GM12878 (cell line): Measurements from ENCODE around the gene VWA5B2. TPM values are rescaled to one million over a fixed set of nuclear protein-coding genes. Genes with fewer than 3 reads are reported as not detected.

Source experiments
- ATAC-seq: fragments of 200-7000 bp; cut with Tn5 transposase; 3 replicates; pipeline ENCODE4 v1.9.1; 2020; ENCODE audit warnings: mild to moderate bottlenecking, moderate library complexity
- BruUV-seq: library from RNA; stranded (reverse); fragments of 400-500 nt; replicated peaks from 2 replicates; lab custom pipeline; 2021; lab: Mats Ljungman, UMichigan
- CTCF ChIA-PET: fragments of 300-600 bp; sonication (Branson Sonifier 250); formaldehyde crosslinking; extraction: SDS; loops from one replicate; lab custom pipeline; 2021; ENCODE audit warnings: inconsistent platforms; lab: Yijun Ruan, JAX
- POLR2A ChIA-PET: fragments of 350-600 bp; formaldehyde crosslinking; extraction: SDS; loops from one replicate; lab custom pipeline; 2021; ENCODE audit warnings: inconsistent platforms; lab: Charles Lee
- RAD21 ChIA-PET: fragments of 300-600 bp; sonication (Branson Sonifier 250); formaldehyde crosslinking; loops from one replicate; lab custom pipeline; 2023; ENCODE audit warnings: antibody characterized with exemption; ENCODE audit not compliant: unreplicated experiment; lab: Charles Lee
- SMC1A ChIA-PET: fragments of 300-600 bp; sonication (Branson Sonifier 250); formaldehyde crosslinking; loops from one replicate; lab custom pipeline; 2023; ENCODE audit not compliant: unreplicated experiment, uncharacterized antibody; lab: Charles Lee
- DNase-seq: peaks from one replicate; pipeline ENCODE4 v3.0.0-alpha.2; 2011; ENCODE audit warnings: low read depth, low spot score
- FAIRE-seq: peaks from 3 replicates; lab custom pipeline; 2011; peaks lifted over from hg19 to GRCh38; lab: Jason Lieb, UNC
- H2AFZ ChIP-seq: 2 replicates; pipeline ENCODE4 v1.6.0; 2011; ENCODE audit warnings: low read depth, low read length, control low read depth; ENCODE audit not compliant: control insufficient read depth
- H3K27ac ChIP-seq: 2 replicates; pipeline ENCODE4 v1.5.1; 2011; ENCODE audit warnings: control low read depth; ENCODE audit not compliant: control insufficient read depth, insufficient read depth
- H3K27me3 ChIP-seq, 2 experiments: replicated peaks in 1 of 2; 2 replicates each; pipeline versions ENCODE4 v1.6.0 to v1.6.1; 2011; ENCODE audit warnings: low read length in 1 of 2; ENCODE audit not compliant: control insufficient read depth in 2 of 2, insufficient read depth in 2 of 2
- H3K36me3 ChIP-seq, 2 experiments: 2 replicates each; pipeline ENCODE4 v1.5.1; 2011; ENCODE audit warnings: low read length in 1 of 2; ENCODE audit not compliant: control insufficient read depth in 2 of 2, insufficient read depth in 2 of 2
- H3K4me1 ChIP-seq: 2 replicates; pipeline ENCODE4 v1.6.1; 2011; ENCODE audit warnings: mild to moderate bottlenecking, low read length, moderate library complexity, mixed read lengths; ENCODE audit not compliant: control insufficient read depth, insufficient read depth
- H3K4me2 ChIP-seq: 2 replicates; pipeline ENCODE4 v1.6.0; 2011; ENCODE audit warnings: control low read depth; ENCODE audit not compliant: control insufficient read depth, insufficient read depth
- H3K4me3 ChIP-seq: fragments of 200-600 bp; sonication (generic); 2 replicates; pipeline ENCODE4 v1.5.1; 2016
- H3K79me2 ChIP-seq: 2 replicates; pipeline ENCODE4 v1.6.0; 2011; ENCODE audit warnings: low read length; ENCODE audit not compliant: control insufficient read depth, insufficient read depth
- H3K9ac ChIP-seq: 2 replicates; pipeline ENCODE4 v1.8.0; 2011; ENCODE audit warnings: low read length, control low read depth, mixed read lengths; ENCODE audit not compliant: control insufficient read depth, insufficient read depth
- H3K9me3 ChIP-seq: replicated peaks from 3 replicates; pipeline ENCODE4 v1.5.1; 2011; ENCODE audit warnings: mild to moderate bottlenecking, low read length; ENCODE audit not compliant: control insufficient read depth, insufficient read depth
- H4K20me1 ChIP-seq: 2 replicates; pipeline ENCODE4 v1.6.0; 2011; ENCODE audit not compliant: control insufficient read depth, insufficient read depth
- CREM ChIP-seq: IDR thresholded peaks from 2 replicates; pipeline ENCODE4 v1.6.1; 2014; ENCODE audit warnings: antibody characterized with exemption, low read depth
- EGR1 ChIP-seq, 2 experiments: IDR thresholded peaks; 1 replicate in 1 of 2; 2 replicates in 1 of 2; pipeline ENCODE4 v1.6.1; 2011 to 2012; ENCODE audit warnings: low read depth in 2 of 2, low read length in 2 of 2, borderline replicate concordance in 1 of 2, mild to moderate bottlenecking in 1 of 2, moderate library complexity in 1 of 2
- ETV6 ChIP-seq, 2 experiments: fragments of 450-650 bp in 1 of 2; IDR thresholded peaks in 1 of 2; conservative IDR thresholded peaks in 1 of 2; 2 replicates each; pipeline ENCODE4 v1.6.1; 2014; ENCODE audit warnings: antibody characterized with exemption in 1 of 2, borderline replicate concordance in 1 of 2, low read depth in 1 of 2, mild to moderate bottlenecking in 1 of 2, moderate library complexity in 1 of 2
- GABPA ChIP-seq: IDR thresholded peaks from 2 replicates; pipeline ENCODE4 v1.6.1; 2014; ENCODE audit warnings: antibody characterized with exemption, low read depth, mild to moderate bottlenecking, inconsistent platforms
- JUNB ChIP-seq: IDR thresholded peaks from 2 replicates; pipeline ENCODE4 v1.6.1; 2016; ENCODE audit warnings: antibody characterized with exemption, mild to moderate bottlenecking
- JUND ChIP-seq: IDR thresholded peaks from 2 replicates; pipeline ENCODE4 v1.6.1; 2012; ENCODE audit warnings: low read depth, mild to moderate bottlenecking, low read length, improper control_type of control experiment, moderate library complexity
- LARP7 ChIP-seq: fragments of 450-650 bp; IDR thresholded peaks from 2 replicates; pipeline ENCODE4 v1.6.1; 2017; ENCODE audit warnings: mild to moderate bottlenecking
- NBN ChIP-seq: fragments of 450-650 bp; IDR thresholded peaks from 2 replicates; pipeline ENCODE4 v1.6.1; 2016
- NFXL1 ChIP-seq: fragments of 450-650 bp; IDR thresholded peaks from 2 replicates; pipeline ENCODE4 v1.6.1; 2017; ENCODE audit warnings: antibody characterized with exemption, mild to moderate bottlenecking, borderline replicate concordance
- PML ChIP-seq: IDR thresholded peaks from 2 replicates; pipeline ENCODE4 v1.6.1; 2012; ENCODE audit warnings: low read length, inconsistent platforms
- POU2F2 ChIP-seq: IDR thresholded peaks from 3 replicates; pipeline ENCODE4 v1.6.1; 2011; ENCODE audit warnings: low read depth, mild to moderate bottlenecking, low read length, borderline replicate concordance
- RAD21 ChIP-seq: IDR thresholded peaks from 2 replicates; pipeline ENCODE4 v1.6.1; 2011; ENCODE audit warnings: mild to moderate bottlenecking, low read depth, low read length, moderate library complexity; ENCODE audit not compliant: insufficient read depth
- SUZ12 ChIP-seq: fragments of 200-600 bp; sonication (generic); IDR thresholded peaks from one replicate; pipeline ENCODE4 v1.6.1; 2018; ENCODE audit warnings: antibody characterized with exemption, mild to moderate bottlenecking; ENCODE audit not compliant: unreplicated experiment
- WGBS: methylation state at CpG from one replicate; pipeline ENCODE4 v1.1.6; 2016; ENCODE audit warnings: low lambda C conversion rate; ENCODE audit not compliant: insufficient replicate concordance, insufficient coverage; ENCODE audit errors: missing lambda C conversion rate; 5-methylcytosine and 5-hydroxymethylcytosine counted together
- in situ Hi-C: fragments of 300-500 bp; cut with MboI; formaldehyde crosslinking; loops from 9 replicates; pipeline ENCODE4 v1.14.3; 2018; ENCODE audit warnings: mixed read lengths
- intact Hi-C: fragments of 100-400 bp; cut with micrococcal nuclease; formaldehyde crosslinking; loops from one replicate; pipeline ENCODE4 v1.14.2; 2022; ENCODE audit not compliant: unreplicated experiment
- polyA plus RNA-seq, 11 experiments: library from polyadenylated mRNA; depleted of rRNA in 4 of 11; unstranded in 6 of 11; stranded (reverse) in 5 of 11; fragments of >200 nt; fragmentation: Nextera tagmentation in 4 of 11; fragmentation: Illumina TruSeq in 1 of 11; extraction: Ambion mirVana in 4 of 11; extraction: Trizol in 1 of 11; gene quantifications; 1 replicate in 1 of 11; 2 replicates in 10 of 11; pipeline versions ENCODE4 v1.2.1 to v1.2.3, GENCODE V29; 2011 to 2016; ENCODE audit warnings: inconsistent platforms in 2 of 11, missing spikeins in 2 of 11, low read depth in 1 of 11
- total RNA-seq, 4 experiments: library from RNA; depleted of rRNA in 3 of 4; stranded (reverse); fragments of >200 nt in 3 of 4; fragmentation: Illumina TruSeq in 1 of 4; extraction: Trizol in 1 of 4; gene quantifications; 2 replicates each; pipeline versions ENCODE4 v1.2.1 to v1.2.3, GENCODE V29; 2013 to 2021
- TF ChIP-seq, protein P1 (sequence below): fragments of 450-650 bp; IDR thresholded peaks from 2 replicates; pipeline ENCODE4 v1.6.1; 2017; ENCODE audit warnings: mild to moderate bottlenecking

VWA5B2 gene
- total and polyA plus RNA-seq, 10 of the 15 experiments (the other 5 are each of a cell fraction or from before 2014, with no cell fraction given) = 0.03 to 0.09 TPM; not detected in 8

DNA sequence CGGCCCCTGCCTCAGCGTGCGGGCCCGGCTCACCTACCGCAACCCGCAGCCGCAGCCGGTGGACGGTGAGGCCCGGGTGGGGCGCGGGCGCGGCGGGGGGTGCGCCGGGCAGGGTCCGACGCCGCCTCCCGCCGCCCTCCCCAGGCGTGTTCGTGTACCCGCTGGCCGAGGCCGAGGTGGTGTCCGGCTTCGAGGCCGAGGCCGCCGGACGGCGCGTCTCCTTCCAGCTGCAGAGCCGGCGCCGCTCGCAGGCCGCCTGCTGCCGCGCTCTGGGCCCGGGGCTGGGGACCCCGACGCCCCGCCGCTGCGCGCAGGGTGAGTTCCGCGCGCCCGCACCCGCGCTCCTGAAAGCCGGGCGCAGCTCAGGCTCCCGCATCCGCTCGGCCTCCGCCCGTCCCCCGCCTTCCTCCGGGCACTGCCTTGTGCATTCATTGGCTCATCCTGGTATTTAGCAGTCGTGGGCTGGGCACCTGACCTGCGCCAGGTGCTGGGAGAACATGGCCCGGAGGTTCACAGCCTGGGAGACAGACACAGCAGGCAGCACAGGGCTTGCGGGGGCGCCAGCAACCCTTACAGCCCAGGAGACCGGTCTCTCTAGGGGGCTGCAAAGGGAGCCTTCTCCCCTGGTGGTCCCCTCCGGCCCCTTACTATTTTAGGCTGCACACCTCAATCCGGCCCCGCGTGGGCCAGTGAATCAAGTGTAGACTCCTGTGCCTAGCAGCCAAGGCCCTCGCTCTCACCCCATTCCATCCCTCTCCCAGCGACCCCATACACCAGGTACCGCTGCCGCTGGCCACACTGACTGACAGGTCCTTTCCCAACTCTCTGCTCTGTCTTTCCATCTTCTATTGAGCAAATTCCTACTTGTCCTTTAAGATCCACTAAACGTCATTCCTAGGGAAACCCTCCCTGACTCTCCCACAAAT, 1.5 kb downstream of the VWA5B2 start:
- Histone ChIP-seq H3K9ac (no peak overlapping the region), H2AFZ (no peak overlapping the region), H3K4me3 (no peak overlapping the region), H3K79me2 (no peaks in the 10 kb centered on the region), H3K4me1 (no peaks in the 10 kb centered on the region), H3K4me2 (no peak overlapping the region), H3K36me3 (no peaks in the 10 kb centered on the region), H3K27ac (no peak overlapping the region), H3K9me3 (no peaks in the 10 kb centered on the region), H3K27me3 (peaks cover 16 to 18% of the 10 kb centered on the region in 2 experiments), H4K20me1 (no peaks in the 10 kb centered on the region)
- no peak for DNase-seq
- ChIA-PET RAD21 (interaction anchor here (1.0 kb wide), 1 partner anchor 10 kb away, joined by 4 read pairs; no protein-coding TSS in a partner anchor), CTCF (no interaction called here), SMC1A (no interaction called here), POLR2A (interaction anchor here (0.7 kb wide), 1 partner anchor 46 kb away, joined by 5 read pairs; no protein-coding TSS in a partner anchor)
- FAIRE-seq = no peak
- intact Hi-C loops = no loop called here
- BruUV-seq = no TSS peak
- 11% methylated on average over 53 of the region's 79 CpGs for WGBS
- ATAC-seq = no peak
- in situ Hi-C loops = no loop called here
- TF ChIP-seq SUZ12 (peak; percentile 86), ETV6 (conservative IDR thresholded peaks at IDR 0.05 in 1 of 2, IDR thresholded peaks at IDR 0.05 in 1 of 2; ENCODE audit: borderline replicate concordance in 1 of 2, low read depth in 1 of 2) (no peak)

DNA sequence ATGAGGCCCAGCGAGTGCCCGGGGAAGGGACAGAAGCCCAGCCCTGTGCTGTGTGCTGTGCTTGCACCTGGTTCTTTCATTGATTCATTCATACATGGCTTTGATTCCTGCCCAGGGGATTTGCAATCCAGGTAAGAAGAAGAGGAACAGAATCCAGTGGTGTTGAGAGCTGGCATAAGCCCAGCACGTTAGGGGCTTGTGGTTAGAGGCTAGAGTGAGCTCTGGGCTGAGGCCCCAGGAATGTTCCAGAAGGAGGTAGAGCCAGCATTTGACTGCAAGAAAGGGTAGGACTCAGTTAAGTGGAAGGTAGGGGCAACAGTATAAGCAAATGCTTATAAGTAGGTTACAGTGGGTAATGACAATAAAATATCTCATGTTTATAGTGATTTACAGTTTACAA, 2.3 kb downstream of the VWA5B2 start:
- Histone ChIP-seq H3K4me2 (no peak overlapping the region), H3K27ac (no peak overlapping the region), H3K79me2 (no peaks in the 10 kb centered on the region), H3K4me3 (no peak overlapping the region), H3K36me3 (no peaks in the 10 kb centered on the region), H3K27me3 (peaks cover 16 to 18% of the 10 kb centered on the region in 2 experiments), H4K20me1 (no peaks in the 10 kb centered on the region), H3K9me3 (no peaks in the 10 kb centered on the region), H3K9ac (no peak overlapping the region), H2AFZ (no peak overlapping the region), H3K4me1 (no peaks in the 10 kb centered on the region)
- POLR2A ChIA-PET = no interaction called here
- ATAC-seq (no peak), DNase-seq (no peak), FAIRE-seq (no peak)
- no peak for TF ChIP-seq CREM
- no peak for TF ChIP-seq NFXL1
- TF ChIP-seq NBN = no peak
- TF ChIP-seq RAD21 = no peak
- TF ChIP-seq PML = no peak
- TF ChIP-seq GABPA = no peak
- no peak for TF ChIP-seq LARP7
- TF ChIP-seq, protein P1, sequence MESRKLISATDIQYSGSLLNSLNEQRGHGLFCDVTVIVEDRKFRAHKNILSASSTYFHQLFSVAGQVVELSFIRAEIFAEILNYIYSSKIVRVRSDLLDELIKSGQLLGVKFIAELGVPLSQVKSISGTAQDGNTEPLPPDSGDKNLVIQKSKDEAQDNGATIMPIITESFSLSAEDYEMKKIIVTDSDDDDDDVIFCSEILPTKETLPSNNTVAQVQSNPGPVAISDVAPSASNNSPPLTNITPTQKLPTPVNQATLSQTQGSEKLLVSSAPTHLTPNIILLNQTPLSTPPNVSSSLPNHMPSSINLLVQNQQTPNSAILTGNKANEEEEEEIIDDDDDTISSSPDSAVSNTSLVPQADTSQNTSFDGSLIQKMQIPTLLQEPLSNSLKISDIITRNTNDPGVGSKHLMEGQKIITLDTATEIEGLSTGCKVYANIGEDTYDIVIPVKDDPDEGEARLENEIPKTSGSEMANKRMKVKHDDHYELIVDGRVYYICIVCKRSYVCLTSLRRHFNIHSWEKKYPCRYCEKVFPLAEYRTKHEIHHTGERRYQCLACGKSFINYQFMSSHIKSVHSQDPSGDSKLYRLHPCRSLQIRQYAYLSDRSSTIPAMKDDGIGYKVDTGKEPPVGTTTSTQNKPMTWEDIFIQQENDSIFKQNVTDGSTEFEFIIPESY = no peak
- TF ChIP-seq POU2F2 = no peak
- TF ChIP-seq JUNB = no peak
- TF ChIP-seq EGR1 (IDR thresholded peaks at IDR 0.05; ENCODE audit: borderline replicate concordance in 1 of 2, low read depth in 2 of 2, low read length in 2 of 2) = no peak
- TF ChIP-seq JUND = no peak
- intact Hi-C loops (no loop called here), in situ Hi-C loops (no loop called here)
- CTCF ChIA-PET = interaction anchor here (1.0 kb wide), 1 partner anchor 57 kb away, joined by 3 read pairs; no protein-coding TSS in a partner anchor
- SMC1A ChIA-PET = no interaction called here
- BruUV-seq = no TSS peak
- RAD21 ChIA-PET = no interaction called here
- WGBS = 65% methylated on average over 3 of the region's 3 CpGs
